Tibial artery (tissue), 4 donors: Measurements from ENCODE around the gene OSBPL3.

Experiments
- DNase-seq, 2 donors: peaks; one replicate each; pipeline ENCODE4 v3.0.0-alpha.2; 2019
- H3K27ac ChIP-seq, 2 donors: fragments of 200-600 bp; sonication (generic) in 1 of 2; 1 replicate in 1 of 2; 2 replicates in 1 of 2; pipeline ENCODE4 v1.5.1; 2018 to 2019; ENCODE audit warnings: mild to moderate bottlenecking in 1 of 2
- H3K27me3 ChIP-seq, 2 donors: fragments of 200-600 bp; sonication (generic) in 1 of 2; one replicate each; pipeline versions ENCODE4 v1.5.1 to v1.6.0; 2016 to 2019
- H3K36me3 ChIP-seq, 3 donors: fragments of 200-600 bp; sonication (generic) in 2 of 3; one replicate each; pipeline ENCODE4 v1.5.1; 2016 to 2019; ENCODE audit warnings: mild to moderate bottlenecking in 2 of 3
- H3K4me1 ChIP-seq, 4 donors: fragments of 200-600 bp; sonication (generic) in 2 of 4; 1 replicate in 3 of 4; 2 replicates in 1 of 4; pipeline ENCODE4 v1.5.1; 2016 to 2019
- H3K4me3 ChIP-seq, 2 donors: fragments of 200-600 bp; sonication (generic) in 1 of 2; 1 replicate in 1 of 2; 2 replicates in 1 of 2; pipeline ENCODE4 v1.5.1; 2018 to 2019; ENCODE audit warnings: mild to moderate bottlenecking in 2 of 2
- H3K9me3 ChIP-seq, 3 donors: fragments of 200-600 bp; sonication (generic) in 1 of 3; one replicate each; pipeline ENCODE4 v1.5.1; 2016 to 2019
- intact Hi-C: fragments of 100-400 bp; cut with DNase I; formaldehyde crosslinking; loops from one replicate; pipeline ENCODE4 v1.15.0; 2023; ENCODE audit warnings: low total_unique reads
- TF ChIP-seq, protein P1 (sequence below), 2 experiments: fragments of 200-600 bp in 1 of 2; fragments of 450-650 bp in 1 of 2; IDR thresholded peaks; one replicate each; pipeline ENCODE4 v1.5.1; 2017 to 2019; ENCODE audit warnings: antibody characterized with exemption in 2 of 2, mild to moderate bottlenecking in 1 of 2, moderate library complexity in 1 of 2

OSBPL3 gene

DNA sequence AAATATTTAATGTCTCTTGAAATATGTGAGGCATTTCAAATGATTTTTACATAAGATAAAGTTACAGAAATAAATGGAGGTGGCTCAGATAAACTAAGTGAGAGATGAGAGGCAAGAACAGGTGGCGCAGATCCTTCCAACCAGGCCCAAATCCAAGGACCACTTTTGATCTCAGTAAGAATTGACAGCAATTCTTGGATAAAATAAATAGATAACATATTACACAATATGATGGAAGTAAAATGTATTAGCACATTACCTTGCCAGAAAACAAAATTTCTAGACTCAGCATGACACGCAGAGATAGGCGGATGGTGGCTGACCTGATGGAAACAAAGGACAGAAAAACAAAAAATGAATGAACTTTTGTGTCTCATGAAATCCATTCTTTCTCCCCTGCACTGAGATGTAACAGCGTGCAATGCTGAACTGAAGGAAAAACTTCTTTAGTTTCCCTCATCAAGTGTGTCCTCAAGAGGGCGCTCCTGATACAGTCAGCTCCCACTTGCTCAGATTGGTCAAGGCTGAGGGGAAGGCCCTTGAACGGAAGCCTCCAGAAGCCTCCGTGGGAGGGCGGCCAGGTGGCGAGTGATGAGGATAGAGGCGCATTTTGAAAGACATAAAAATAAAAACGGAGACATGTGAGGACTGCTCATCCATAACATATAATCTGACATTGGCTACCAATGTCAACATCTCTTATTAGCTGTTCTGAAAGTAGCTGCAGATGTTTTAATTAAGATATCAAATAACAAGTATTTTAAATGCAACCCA lies 159.9 kb downstream of the OSBPL3 start:
- Histone ChIP-seq H3K27me3 (no peaks in the 10 kb centered on the region), H3K27ac (no peak overlapping the region), H3K9me3 (no peaks in the 10 kb centered on the region), H3K4me1 (no peaks in the 10 kb centered on the region), H3K36me3 (no peaks in the 10 kb centered on the region), H3K4me3 (no peak overlapping the region)
- DNase-seq = peak; percentile 86 to 87
- intact Hi-C loops = loop anchor here (2.0 to 10.0 kb wide), 2 partner anchors 155 to 249 kb away; no protein-coding TSS in a partner anchor
- TF ChIP-seq, protein P1, sequence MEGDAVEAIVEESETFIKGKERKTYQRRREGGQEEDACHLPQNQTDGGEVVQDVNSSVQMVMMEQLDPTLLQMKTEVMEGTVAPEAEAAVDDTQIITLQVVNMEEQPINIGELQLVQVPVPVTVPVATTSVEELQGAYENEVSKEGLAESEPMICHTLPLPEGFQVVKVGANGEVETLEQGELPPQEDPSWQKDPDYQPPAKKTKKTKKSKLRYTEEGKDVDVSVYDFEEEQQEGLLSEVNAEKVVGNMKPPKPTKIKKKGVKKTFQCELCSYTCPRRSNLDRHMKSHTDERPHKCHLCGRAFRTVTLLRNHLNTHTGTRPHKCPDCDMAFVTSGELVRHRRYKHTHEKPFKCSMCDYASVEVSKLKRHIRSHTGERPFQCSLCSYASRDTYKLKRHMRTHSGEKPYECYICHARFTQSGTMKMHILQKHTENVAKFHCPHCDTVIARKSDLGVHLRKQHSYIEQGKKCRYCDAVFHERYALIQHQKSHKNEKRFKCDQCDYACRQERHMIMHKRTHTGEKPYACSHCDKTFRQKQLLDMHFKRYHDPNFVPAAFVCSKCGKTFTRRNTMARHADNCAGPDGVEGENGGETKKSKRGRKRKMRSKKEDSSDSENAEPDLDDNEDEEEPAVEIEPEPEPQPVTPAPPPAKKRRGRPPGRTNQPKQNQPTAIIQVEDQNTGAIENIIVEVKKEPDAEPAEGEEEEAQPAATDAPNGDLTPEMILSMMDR (IDR thresholded peaks at IDR 0.05) = peak; percentile 70 to 74

DNA sequence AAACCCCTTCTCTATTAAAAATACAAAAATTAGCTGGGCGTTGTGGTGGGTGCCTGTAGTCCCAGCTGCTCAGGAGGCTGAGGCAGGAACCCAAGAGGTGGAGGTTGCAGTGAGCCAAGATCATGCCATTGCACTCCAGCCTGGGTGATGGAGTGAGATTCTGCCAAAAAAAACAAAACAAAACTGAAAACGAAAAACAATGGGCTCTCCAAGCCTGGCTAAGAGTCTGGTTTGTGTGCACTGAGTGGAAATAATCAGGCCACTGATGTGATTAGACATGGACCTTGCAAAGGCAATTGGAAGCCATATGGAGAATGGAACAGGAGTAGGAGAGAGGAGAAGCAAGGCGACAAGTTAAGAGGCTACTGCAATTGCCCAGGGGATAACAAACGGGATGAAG lies 162.6 kb downstream of the OSBPL3 start:
- no peak overlapping the region for H3K4me3 ChIP-seq
- H3K36me3 ChIP-seq = no peaks in the 10 kb centered on the region
- TF ChIP-seq, protein P1 (IDR thresholded peaks at IDR 0.05) = no peak
- DNase-seq = no peak
- intact Hi-C loops = no loop called here
- no peaks in the 10 kb centered on the region for H3K27me3 ChIP-seq
- H3K4me1 ChIP-seq = no peaks in the 10 kb centered on the region
- H3K9me3 ChIP-seq = no peaks in the 10 kb centered on the region
- H3K27ac ChIP-seq = no peak overlapping the region

DNA sequence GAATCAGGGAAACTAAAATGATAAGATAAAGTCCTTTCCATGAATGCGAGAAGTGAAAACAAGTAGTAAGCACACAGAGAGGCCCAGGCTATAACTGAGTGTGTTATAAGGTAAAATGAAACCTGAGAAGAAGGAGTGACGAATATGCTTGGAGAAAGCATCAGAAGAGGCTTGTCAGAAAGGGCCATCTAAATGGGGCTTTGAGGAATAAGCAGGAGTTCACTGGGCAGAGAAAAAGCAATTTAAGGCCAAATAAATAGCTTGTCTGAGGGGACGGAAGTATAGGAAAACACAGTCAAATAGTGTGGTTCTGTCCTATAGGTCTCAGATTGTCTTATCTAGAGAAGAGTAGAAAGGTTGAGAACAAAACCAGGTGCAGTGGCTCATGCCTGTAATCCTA lies 163.1 kb downstream of the OSBPL3 start:
- intact Hi-C loops = no loop called here
- H3K4me3 ChIP-seq = no peak overlapping the region
- H3K27ac ChIP-seq = no peak overlapping the region
- H3K4me1 ChIP-seq = no peaks in the 10 kb centered on the region
- no peaks in the 10 kb centered on the region for H3K9me3 ChIP-seq
- H3K36me3 ChIP-seq = no peaks in the 10 kb centered on the region
- H3K27me3 ChIP-seq = no peaks in the 10 kb centered on the region
- TF ChIP-seq, protein P1 (IDR thresholded peaks at IDR 0.05) = no peak
- no peak for DNase-seq

DNA sequence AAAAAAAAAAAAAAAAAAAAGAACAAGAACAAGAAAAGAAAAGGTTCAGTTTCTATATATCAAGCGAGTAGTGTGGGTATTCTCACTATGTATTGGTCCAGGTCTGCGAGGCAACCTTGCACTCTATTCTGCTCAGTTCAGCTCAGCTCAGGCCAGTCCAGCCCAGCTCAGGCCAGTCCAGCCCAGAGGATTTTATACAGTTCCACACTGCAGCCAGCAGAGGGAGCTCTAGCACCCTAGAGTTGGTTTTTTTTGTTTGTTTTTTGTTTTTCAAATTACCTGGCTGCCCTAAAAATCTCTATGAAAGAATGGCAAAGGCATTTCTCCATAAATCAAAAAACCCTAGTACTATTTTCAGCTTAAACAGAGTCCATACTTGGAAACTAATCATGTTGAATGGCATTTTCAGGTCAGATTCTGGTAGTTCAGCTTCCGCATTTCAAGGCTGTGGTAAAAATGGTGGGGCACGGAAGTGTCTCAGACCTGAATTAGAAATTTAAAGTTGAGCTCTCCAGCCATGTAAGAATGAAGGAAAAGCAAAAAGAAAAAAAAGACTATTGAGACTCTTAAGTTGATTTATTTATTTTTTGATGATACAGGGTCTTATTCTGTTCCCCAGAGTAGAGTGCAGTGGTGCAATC lies 167.6 kb downstream of the OSBPL3 start:
- H3K36me3 ChIP-seq = peaks cover 0 to 7% (median 0%) of the 10 kb centered on the region in 3 donors
- H3K4me1 ChIP-seq = no peaks in the 10 kb centered on the region
- TF ChIP-seq, protein P1 (IDR thresholded peaks at IDR 0.05) = peak; percentile 74 to 83
- H3K4me3 ChIP-seq = no peak overlapping the region
- H3K27ac ChIP-seq = no peak overlapping the region
- peak in 1 of 2 donors; percentile 32 for DNase-seq
- no peaks in the 10 kb centered on the region for H3K27me3 ChIP-seq
- intact Hi-C loops = no loop called here
- H3K9me3 ChIP-seq = no peaks in the 10 kb centered on the region

DNA sequence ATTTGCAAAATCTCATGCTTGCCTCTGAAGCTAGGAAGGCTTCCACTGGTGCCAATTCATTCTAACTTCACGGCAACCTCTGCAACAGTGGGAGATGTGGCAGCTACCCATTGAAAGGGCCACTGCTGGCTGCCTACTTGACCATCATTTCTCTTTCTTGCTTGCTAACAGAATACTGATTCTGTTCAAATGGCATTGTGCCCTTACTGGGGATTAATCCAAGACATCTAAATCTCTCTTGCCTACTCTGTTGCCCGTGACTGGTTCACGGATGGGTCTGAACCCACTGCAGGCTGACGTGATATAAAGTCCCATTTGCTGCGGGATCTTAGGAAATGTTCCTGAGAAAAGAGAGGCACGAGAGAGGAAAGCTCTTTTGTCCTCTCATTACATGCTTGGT lies 171.5 kb downstream of the OSBPL3 start:
- DNase-seq = no peak
- Histone ChIP-seq H3K27me3 (no peaks in the 10 kb centered on the region), H3K36me3 (peaks cover 0 to 7% (median 0%) of the 10 kb centered on the region in 3 donors), H3K4me3 (no peak overlapping the region), H3K9me3 (no peaks in the 10 kb centered on the region), H3K27ac (no peak overlapping the region), H3K4me1 (no peaks in the 10 kb centered on the region)
- TF ChIP-seq, protein P1 (IDR thresholded peaks at IDR 0.05) = no peak
- intact Hi-C loops = no loop called here
